GM23338 (cell line): Measurements from ENCODE around the gene CHCHD5. TPM values are rescaled to one million over a fixed set of nuclear protein-coding genes. Genes with fewer than 3 reads are reported as not detected.

Experiments used
- ATAC-seq: fragments of 200-7000 bp; cut with Tn5 transposase; 3 replicates; pipeline ENCODE4 v1.9.1; 2020
- DNase-seq: peaks from one replicate; pipeline ENCODE4 v3.0.0-alpha.2; 2015; ENCODE audit warnings: low spot score
- H2AFZ ChIP-seq: fragments of 200-600 bp; sonication (generic); 2 replicates; pipeline ENCODE4 v1.8.0; 2016; ENCODE audit warnings: antibody characterized with exemption, mild to moderate bottlenecking, moderate library complexity
- H3F3A ChIP-seq: fragments of 200-600 bp; sonication (generic); replicated peaks from 2 replicates; pipeline ENCODE4 v1.8.0; 2017; ENCODE audit warnings: antibody characterized with exemption, mixed run types, low read depth
- H3K27ac ChIP-seq: fragments of 200-600 bp; sonication (generic); 2 replicates; pipeline ENCODE4 v1.6.1; 2016; ENCODE audit warnings: low read depth
- H3K27me3 ChIP-seq: fragments of 200-600 bp; sonication (generic); 2 replicates; pipeline ENCODE4 v1.8.0; 2016; ENCODE audit warnings: mild to moderate bottlenecking, mixed run types, moderate library complexity; ENCODE audit not compliant: insufficient read depth
- H3K36me3 ChIP-seq: fragments of 200-600 bp; sonication (generic); 2 replicates; pipeline ENCODE4 v1.8.0; 2016; ENCODE audit warnings: mild to moderate bottlenecking; ENCODE audit not compliant: insufficient read depth
- H3K4me1 ChIP-seq: fragments of 200-600 bp; sonication (generic); 2 replicates; pipeline ENCODE4 v1.8.0; 2016; ENCODE audit warnings: mild to moderate bottlenecking, moderate library complexity; ENCODE audit not compliant: insufficient read depth
- H3K4me2 ChIP-seq: fragments of 200-600 bp; sonication (generic); 2 replicates; pipeline ENCODE4 v1.7.1; 2017; ENCODE audit warnings: mixed run types
- H3K4me3 ChIP-seq: fragments of 200-600 bp; sonication (generic); 2 replicates; pipeline ENCODE4 v1.6.1; 2016; ENCODE audit warnings: mixed run types
- H3K79me2 ChIP-seq: fragments of 200-600 bp; sonication (generic); replicated peaks from 2 replicates; pipeline ENCODE4 v1.8.0; 2017; ENCODE audit warnings: mild to moderate bottlenecking; ENCODE audit not compliant: insufficient read depth
- H3K9me2 ChIP-seq: fragments of 200-600 bp; sonication (generic); 2 replicates; pipeline ENCODE4 v1.8.0; 2017; ENCODE audit not compliant: insufficient read depth
- H4K20me1 ChIP-seq: fragments of 200-600 bp; sonication (generic); replicated peaks from 2 replicates; pipeline ENCODE4 v1.8.0; 2017; ENCODE audit warnings: mild to moderate bottlenecking; ENCODE audit not compliant: insufficient read depth
- H3K27ac Mint-ChIP-seq: 2 replicates; pipeline ENCODE4 v1.8.0; 2020; ENCODE audit warnings: inconsistent platforms, mild to moderate bottlenecking, moderate library complexity, mixed read lengths
- H3K27me3 Mint-ChIP-seq: 3 replicates; pipeline ENCODE4 v1.8.0; 2022; ENCODE audit warnings: low read depth, mild to moderate bottlenecking, moderate library complexity, mixed read lengths, inconsistent platforms; ENCODE audit not compliant: insufficient read depth, poor library complexity
- H3K36me3 Mint-ChIP-seq: 3 replicates; pipeline ENCODE4 v1.8.0; 2021; ENCODE audit warnings: low read depth, mild to moderate bottlenecking, inconsistent platforms, moderate library complexity, mixed read lengths
- H3K4me1 Mint-ChIP-seq: 3 replicates; pipeline ENCODE4 v1.8.0; 2020; ENCODE audit warnings: mild to moderate bottlenecking, inconsistent platforms, mixed read lengths
- H3K4me3 Mint-ChIP-seq: 3 replicates; pipeline ENCODE4 v1.8.0; 2021; ENCODE audit warnings: moderate library complexity, mild to moderate bottlenecking, inconsistent platforms, mixed read lengths
- H3K9me3 Mint-ChIP-seq: 3 replicates; pipeline ENCODE4 v1.8.0; 2020; ENCODE audit warnings: moderate library complexity, mild to moderate bottlenecking, inconsistent platforms, mixed read lengths
- CREB1 ChIP-seq: fragments of 250-450 bp; sonication (Bioruptor Pico); IDR thresholded peaks from 2 replicates; pipeline ENCODE4 v1.5.0; 2020; ENCODE audit warnings: low read depth, mild to moderate bottlenecking, moderate library complexity
- CTCF ChIP-seq, 2 experiments: fragments of 200-600 bp in 1 of 2; sonication (generic) in 1 of 2; conservative IDR thresholded peaks; 2 replicates each; pipeline versions ENCODE4 v1.5.1 to v1.6.1; 2016 to 2017; ENCODE audit warnings: antibody characterized with exemption in 2 of 2, low read depth in 2 of 2, mild to moderate bottlenecking in 2 of 2, moderate library complexity in 1 of 2
- ETS1 ChIP-seq: IDR thresholded peaks from 2 replicates; pipeline ENCODE4 v1.6.1; 2016; ENCODE audit warnings: antibody characterized with exemption
- EZH2 ChIP-seq: fragments of 200-600 bp; sonication (generic); IDR thresholded peaks from one replicate; pipeline ENCODE4 v1.8.0; 2017; ENCODE audit warnings: antibody characterized with exemption, mild to moderate bottlenecking, low read depth; ENCODE audit not compliant: unreplicated experiment
- EZH2phosphoT487 ChIP-seq: fragments of 200-600 bp; sonication (generic); IDR thresholded peaks from one replicate; pipeline ENCODE4 v1.8.1; 2018; ENCODE audit warnings: antibody characterized with exemption; ENCODE audit not compliant: unreplicated experiment
- JUNB ChIP-seq: IDR thresholded peaks from one replicate; pipeline ENCODE4 v1.6.1; 2016; ENCODE audit warnings: antibody characterized with exemption; ENCODE audit not compliant: unreplicated experiment
- NANOG ChIP-seq: IDR thresholded peaks from 2 replicates; pipeline ENCODE4 v1.6.1; 2016; ENCODE audit warnings: antibody characterized with exemption, borderline replicate concordance
- POLR2AphosphoS5 ChIP-seq: IDR thresholded peaks from 2 replicates; pipeline ENCODE4 v1.6.1; 2016; ENCODE audit warnings: antibody characterized with exemption, low read depth
- REST ChIP-seq: IDR thresholded peaks from one replicate; pipeline ENCODE4 v1.6.1; 2018; ENCODE audit warnings: antibody characterized with exemption; ENCODE audit not compliant: unreplicated experiment
- STAT1 ChIP-seq: IDR thresholded peaks from one replicate; pipeline ENCODE4 v1.6.1; 2016; ENCODE audit warnings: antibody characterized with exemption; ENCODE audit not compliant: unreplicated experiment
- ZNF114 ChIP-seq: fragments of 250-450 bp; sonication (Bioruptor Pico); IDR thresholded peaks from 2 replicates; pipeline ENCODE4 v1.5.0; 2020; ENCODE audit warnings: mild to moderate bottlenecking, moderate library complexity
- ZNF331 ChIP-seq: fragments of 250-450 bp; sonication (Bioruptor Pico); IDR thresholded peaks from 2 replicates; pipeline ENCODE4 v1.5.0; 2020; ENCODE audit warnings: low read depth, mild to moderate bottlenecking, moderate library complexity
- ZNF462 ChIP-seq: fragments of 250-450 bp; sonication (Bioruptor Pico); IDR thresholded peaks from 2 replicates; pipeline ENCODE4 v1.5.0; 2020; ENCODE audit warnings: mild to moderate bottlenecking, moderate library complexity
- polyA plus RNA-seq: library from polyadenylated mRNA; unstranded; fragments of >200 nt; fragmentation: Nextera tagmentation; extraction: Ambion mirVana; gene quantifications from 2 replicates; pipeline ENCODE4 v1.2.1, GENCODE V29; 2016
- total RNA-seq: library from RNA; depleted of rRNA; stranded (reverse); fragments of >200 nt; shearing (Covaris generic); gene quantifications from 2 replicates; pipeline ENCODE4 v1.2.3, GENCODE V29; 2014

Gene CHCHD5
- total and polyA plus RNA-seq, 2 experiments from 2014 or later = 15.5 to 69.9 TPM

- no peak for TF ChIP-seq JUNB
These were observed at the start of gene CHCHD5 (continued) for GRCh38 chr2:112584134-112584890.

- Mint-ChIP-seq H3K27me3 (no peaks in the 10 kb centered on the region), H3K4me1 (no peaks in the 10 kb centered on the region), H3K27ac (no peak overlapping the region), H3K9me3 (no peaks in the 10 kb centered on the region), H3K4me3 (no peak overlapping the region), H3K36me3 (peaks cover 7% of the 10 kb centered on the region; the same call in 2 of the 3 replicates)
- TF ChIP-seq ZNF331 (CRISPR knock-in tag) (no peak), REST (no peak), ZNF114 (no peak), EZH2phosphoT487 (no peak), CTCF (conservative IDR thresholded peaks at IDR 0.05; ENCODE audit: low read depth in 2 of 2) (no peak), ZNF462 (CRISPR knock-in tag) (no peak), JUNB (no peak), EZH2 (no peak), STAT1 (no peak), POLR2AphosphoS5 (no peak), ETS1 (no peak), CREB1 (CRISPR knock-in tag) (no peak), NANOG (no peak)
- H3K27ac ChIP-seq = no peak overlapping the region
- no peak for DNase-seq
- no peaks in the 10 kb centered on the region; the same call in 1 of the 2 replicates for H4K20me1 ChIP-seq
- H3K27me3 ChIP-seq = no peaks in the 10 kb centered on the region
- no peak for ATAC-seq
- H3K36me3 ChIP-seq = no peaks in the 10 kb centered on the region
- H2AFZ ChIP-seq = no peak overlapping the region
- no peaks in the 10 kb centered on the region for H3K79me2 ChIP-seq
- no peaks in the 10 kb centered on the region for H3K9me2 ChIP-seq
- no peak overlapping the region for H3K4me3 ChIP-seq
- no peaks in the 10 kb centered on the region for H3F3A ChIP-seq
- H3K4me1 ChIP-seq = no peaks in the 10 kb centered on the region
- no peak overlapping the region for H3K4me2 ChIP-seq
These were observed 49.6 kb upstream of the CHCHD5 start for GRCh38 chr2:112534826-112535225.
